ENCODE results near the gene MED31. TPM values are rescaled to one million over a fixed set of nuclear protein-coding genes. Genes with fewer than 3 reads are reported as not detected.

MED31 gene
- 5.4 and 9.1 TPM in 2 replicates for total RNA-seq

DNA sequence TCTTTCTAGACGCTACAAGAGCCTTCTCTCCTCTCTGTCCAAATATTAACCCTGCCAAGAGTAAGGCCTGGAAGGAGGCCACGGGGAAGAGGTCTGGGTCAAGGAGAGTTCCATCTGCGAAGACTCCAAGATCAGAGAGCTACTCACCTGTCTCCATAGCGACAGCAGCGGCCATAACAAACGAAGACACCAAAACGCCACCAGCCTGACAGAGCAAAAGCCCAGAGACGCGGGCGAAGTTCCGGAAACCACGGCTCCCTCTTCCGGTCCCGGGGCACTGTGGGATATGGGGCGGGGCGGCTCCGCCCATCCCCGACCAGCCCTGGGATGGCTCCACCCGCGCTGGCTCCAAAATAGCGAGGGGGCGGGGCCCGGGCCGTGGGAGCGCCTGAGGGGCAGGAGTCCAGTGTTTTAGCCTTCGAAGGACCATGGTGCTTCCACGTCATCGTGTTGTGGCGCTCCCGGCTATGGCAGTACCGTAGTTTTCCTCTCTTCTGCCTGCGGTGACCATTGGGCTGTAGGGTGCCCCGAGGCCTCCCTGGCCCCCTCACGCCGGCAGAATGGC, at the start of gene MED31, which contains the start of gene C17orf100:
TSS of gene MED31 (minus strand) at position 252 of the 565 bp plus-strand sequence. CDS start at position 175, 77 bp downstream.
TSS of gene C17orf100 (plus strand) at position 409 of the 565 bp plus-strand sequence. CDS start at position 561, 152 bp downstream.
- peaks cover 7% of the 10 kb centered on the region for H3K36me3 ChIP-seq (ENCODE audit: insufficient read depth, low read length)
- H3K27me3 ChIP-seq (ENCODE audit: insufficient read depth, low read length): peaks cover 24% of the 10 kb centered on the region
- H3K79me2 ChIP-seq (ENCODE audit: insufficient read depth, low read length): peaks cover 37% of the 10 kb centered on the region
- peak within 1 kb of the TSS; percentile 88 for H3K4me2 ChIP-seq (ENCODE audit: insufficient read depth, low read length)
- H2AFZ ChIP-seq (ENCODE audit: low read length): peak within 1 kb of the TSS; percentile 93
- peaks cover 17% of the 10 kb centered on the region for H3K4me1 ChIP-seq (ENCODE audit: insufficient read depth, low read length)
- H3K9me3 ChIP-seq (ENCODE audit: low read depth, low read length): no peaks in the 10 kb centered on the region
- peak within 1 kb of the TSS; percentile 90 for H3K27ac ChIP-seq (ENCODE audit: low read depth, low read length)
- H3K4me3 ChIP-seq (ENCODE audit: insufficient read depth, low read length): peak within 1 kb of the TSS; percentile 81
- TF ChIP-seq, protein P1, sequence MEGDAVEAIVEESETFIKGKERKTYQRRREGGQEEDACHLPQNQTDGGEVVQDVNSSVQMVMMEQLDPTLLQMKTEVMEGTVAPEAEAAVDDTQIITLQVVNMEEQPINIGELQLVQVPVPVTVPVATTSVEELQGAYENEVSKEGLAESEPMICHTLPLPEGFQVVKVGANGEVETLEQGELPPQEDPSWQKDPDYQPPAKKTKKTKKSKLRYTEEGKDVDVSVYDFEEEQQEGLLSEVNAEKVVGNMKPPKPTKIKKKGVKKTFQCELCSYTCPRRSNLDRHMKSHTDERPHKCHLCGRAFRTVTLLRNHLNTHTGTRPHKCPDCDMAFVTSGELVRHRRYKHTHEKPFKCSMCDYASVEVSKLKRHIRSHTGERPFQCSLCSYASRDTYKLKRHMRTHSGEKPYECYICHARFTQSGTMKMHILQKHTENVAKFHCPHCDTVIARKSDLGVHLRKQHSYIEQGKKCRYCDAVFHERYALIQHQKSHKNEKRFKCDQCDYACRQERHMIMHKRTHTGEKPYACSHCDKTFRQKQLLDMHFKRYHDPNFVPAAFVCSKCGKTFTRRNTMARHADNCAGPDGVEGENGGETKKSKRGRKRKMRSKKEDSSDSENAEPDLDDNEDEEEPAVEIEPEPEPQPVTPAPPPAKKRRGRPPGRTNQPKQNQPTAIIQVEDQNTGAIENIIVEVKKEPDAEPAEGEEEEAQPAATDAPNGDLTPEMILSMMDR (IDR thresholded peaks at IDR 0.05; ENCODE audit: extremely low read depth, low read depth, low read length): no peak
- peak; percentile 99 for DNase-seq (ENCODE audit: insufficient read length, low spot score, missing footprints)
- H4K20me1 ChIP-seq (ENCODE audit: insufficient read depth, low read length): peaks cover 16% of the 10 kb centered on the region

DNA sequence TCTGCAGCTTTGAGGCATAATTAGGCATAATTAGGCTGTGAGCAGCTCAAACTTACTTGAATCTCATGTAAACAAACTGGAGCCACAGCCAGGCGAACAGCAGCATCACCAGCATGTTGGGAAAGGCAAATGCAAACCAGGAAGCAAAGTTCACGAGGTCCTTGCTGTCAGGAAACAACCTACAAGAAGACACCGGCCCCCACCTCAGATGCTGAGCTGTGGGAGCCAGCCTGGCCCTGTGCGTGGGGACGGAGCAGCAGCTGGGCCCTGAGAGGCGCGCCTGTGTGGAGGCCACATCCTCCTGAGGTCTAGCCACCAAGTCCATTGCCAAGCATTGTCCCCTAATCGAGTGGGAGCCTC, 49.5 kb upstream of the MED31 start:
- Histone ChIP-seq H3K79me2 (ENCODE audit: insufficient read depth, low read length) (no peaks in the 10 kb centered on the region), H3K27ac (ENCODE audit: low read depth, low read length) (no peak overlapping the region), H3K4me3 (ENCODE audit: insufficient read depth, low read length) (no peak overlapping the region), H3K27me3 (ENCODE audit: insufficient read depth, low read length) (peaks cover 6% of the 10 kb centered on the region), H3K36me3 (ENCODE audit: insufficient read depth, low read length) (no peaks in the 10 kb centered on the region), H4K20me1 (ENCODE audit: insufficient read depth, low read length) (no peaks in the 10 kb centered on the region), H3K4me2 (ENCODE audit: insufficient read depth, low read length) (no peak overlapping the region), H2AFZ (ENCODE audit: low read length) (no peak overlapping the region), H3K9me3 (ENCODE audit: low read depth, low read length) (no peaks in the 10 kb centered on the region), H3K4me1 (ENCODE audit: insufficient read depth, low read length) (no peaks in the 10 kb centered on the region)
- DNase-seq (ENCODE audit: insufficient read length, low spot score, missing footprints): no peak
- TF ChIP-seq, protein P1 (IDR thresholded peaks at IDR 0.05; ENCODE audit: extremely low read depth, low read depth, low read length): no peak

DNA sequence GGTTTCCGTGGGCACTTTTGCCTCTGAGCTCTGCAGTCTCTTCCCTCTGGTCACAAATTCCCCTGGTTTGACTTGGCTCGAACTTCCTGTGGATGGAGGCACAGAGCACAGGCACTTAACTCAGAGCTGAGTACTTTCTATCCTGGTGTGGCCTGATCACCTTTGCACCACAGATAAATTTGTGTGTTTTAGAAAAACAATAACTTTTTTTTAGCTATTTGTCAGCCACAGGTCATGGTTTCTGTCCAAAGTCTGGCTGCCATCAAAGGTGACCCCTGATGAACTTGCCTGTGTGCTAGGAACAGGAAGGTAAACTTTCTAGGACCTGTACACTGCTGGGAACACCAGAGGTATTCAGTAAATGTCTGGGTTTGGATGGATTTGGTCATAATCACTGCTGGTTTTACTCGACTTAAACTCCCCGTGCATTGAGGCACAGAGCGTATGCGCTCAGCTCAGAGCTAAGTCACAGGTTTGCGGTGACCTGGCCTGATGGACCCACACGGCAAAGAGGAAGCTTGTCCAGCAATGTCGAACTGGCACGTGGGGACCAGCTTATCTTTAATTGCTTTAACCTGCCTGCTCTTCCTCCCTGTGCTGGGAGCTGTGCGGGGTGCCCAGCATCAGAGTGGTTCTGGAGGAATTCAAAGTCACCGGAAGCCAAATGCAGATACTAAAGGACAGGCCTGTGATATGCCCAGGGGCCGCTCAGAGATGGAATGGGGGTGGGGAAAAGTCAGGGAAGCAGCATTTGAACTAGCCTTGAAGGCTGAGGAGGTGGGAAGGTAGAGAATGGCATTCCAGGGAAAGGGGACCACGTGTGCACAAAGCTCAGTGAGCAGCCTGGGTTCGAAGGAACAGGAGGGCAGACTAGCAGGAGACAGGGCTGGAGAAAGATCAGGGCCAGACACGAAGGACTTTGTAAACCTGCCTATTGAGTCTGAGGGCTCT, 48.9 kb upstream of the MED31 start:
- Histone ChIP-seq H3K36me3 (ENCODE audit: insufficient read depth, low read length) (no peaks in the 10 kb centered on the region), H3K4me1 (ENCODE audit: insufficient read depth, low read length) (no peaks in the 10 kb centered on the region), H2AFZ (ENCODE audit: low read length) (no peak overlapping the region), H4K20me1 (ENCODE audit: insufficient read depth, low read length) (no peaks in the 10 kb centered on the region), H3K79me2 (ENCODE audit: insufficient read depth, low read length) (no peaks in the 10 kb centered on the region), H3K4me3 (ENCODE audit: insufficient read depth, low read length) (no peak overlapping the region), H3K4me2 (ENCODE audit: insufficient read depth, low read length) (no peak overlapping the region), H3K9me3 (ENCODE audit: low read depth, low read length) (no peaks in the 10 kb centered on the region), H3K27ac (ENCODE audit: low read depth, low read length) (no peak overlapping the region), H3K27me3 (ENCODE audit: insufficient read depth, low read length) (peaks cover 5% of the 10 kb centered on the region)
- no peak for DNase-seq (ENCODE audit: insufficient read length, low spot score, missing footprints)
- TF ChIP-seq, protein P1 (IDR thresholded peaks at IDR 0.05; ENCODE audit: extremely low read depth, low read depth, low read length): no peak

GRCh38 chr17:6698004-6698403, 46.6 kb upstream of the MED31 start:
- no peak overlapping the region for H3K4me3 ChIP-seq (ENCODE audit: insufficient read depth, low read length)
- peaks cover 4% of the 10 kb centered on the region for H3K27me3 ChIP-seq (ENCODE audit: insufficient read depth, low read length)
- H4K20me1 ChIP-seq (ENCODE audit: insufficient read depth, low read length): no peaks in the 10 kb centered on the region
- no peaks in the 10 kb centered on the region for H3K4me1 ChIP-seq (ENCODE audit: insufficient read depth, low read length)
- TF ChIP-seq, protein P1 (IDR thresholded peaks at IDR 0.05; ENCODE audit: extremely low read depth, low read depth, low read length): no peak
- DNase-seq (ENCODE audit: insufficient read length, low spot score, missing footprints): no peak
- H3K27ac ChIP-seq (ENCODE audit: low read depth, low read length): no peak overlapping the region
- no peak overlapping the region for H3K4me2 ChIP-seq (ENCODE audit: insufficient read depth, low read length)
- H3K9me3 ChIP-seq (ENCODE audit: low read depth, low read length): no peaks in the 10 kb centered on the region
- no peaks in the 10 kb centered on the region for H3K36me3 ChIP-seq (ENCODE audit: insufficient read depth, low read length)
- no peak overlapping the region for H2AFZ ChIP-seq (ENCODE audit: low read length)
- H3K79me2 ChIP-seq (ENCODE audit: insufficient read depth, low read length): no peaks in the 10 kb centered on the region

Measured in osteoblast (primary cell).